GM12873 (cell line): ENCODE results near the gene FUT8.

ENCODE experiments used
- CTCF ChIP-seq: IDR thresholded peaks from 2 replicates; pipeline ENCODE4 v1.5.1; 2012; ENCODE audit warnings: low read depth, mild to moderate bottlenecking, moderate library complexity, low read length, control low read depth; ENCODE audit not compliant: insufficient read depth; ENCODE audit errors: missing control alignments

FUT8 gene

DNA sequence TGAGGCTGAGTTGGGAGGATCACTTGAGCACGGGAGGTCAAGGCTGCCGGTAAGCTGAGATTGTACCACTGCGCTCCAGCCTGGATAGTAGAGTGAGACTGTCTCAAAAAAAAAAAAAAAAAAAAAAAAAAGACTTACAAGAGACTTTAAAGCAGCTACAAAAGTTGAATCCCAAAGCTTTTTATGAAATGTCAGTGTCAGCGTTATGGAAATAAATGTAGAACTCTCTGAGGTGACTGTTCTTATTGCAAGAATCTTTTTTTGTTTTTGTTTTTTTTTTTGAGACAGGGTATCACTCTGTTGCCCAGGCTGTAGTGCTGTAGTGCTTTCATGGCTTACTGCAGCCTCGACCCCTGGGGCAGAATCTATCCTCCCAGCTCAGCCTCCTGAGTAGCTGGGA is 17.2 kb downstream of the FUT8 start:
- no peak for TF ChIP-seq CTCF

DNA sequence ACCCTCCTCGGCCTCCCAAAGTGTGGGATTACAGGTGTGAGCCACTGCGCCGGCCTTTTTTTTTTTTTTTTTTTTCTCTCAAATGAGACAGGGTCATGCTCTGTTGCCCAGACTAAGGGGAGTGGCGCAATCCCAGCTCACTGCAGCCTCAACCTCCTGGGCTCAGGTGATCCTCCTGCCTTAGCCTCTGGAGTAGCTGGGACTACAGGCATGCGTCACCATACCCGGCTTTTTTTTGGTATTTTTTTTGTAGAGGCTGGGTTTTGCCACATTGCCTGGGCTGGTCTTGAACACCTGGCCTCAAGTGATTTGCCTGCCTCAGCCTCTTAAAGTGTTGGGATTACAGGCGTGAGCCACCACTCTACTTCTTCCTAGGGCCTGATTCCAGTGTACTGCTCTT is 18.7 kb downstream of the FUT8 start:
- TF ChIP-seq CTCF = no peak

GRCh38 chr14:65431951-65432350 is 19.4 kb downstream of the FUT8 start:
- no peak for TF ChIP-seq CTCF

DNA sequence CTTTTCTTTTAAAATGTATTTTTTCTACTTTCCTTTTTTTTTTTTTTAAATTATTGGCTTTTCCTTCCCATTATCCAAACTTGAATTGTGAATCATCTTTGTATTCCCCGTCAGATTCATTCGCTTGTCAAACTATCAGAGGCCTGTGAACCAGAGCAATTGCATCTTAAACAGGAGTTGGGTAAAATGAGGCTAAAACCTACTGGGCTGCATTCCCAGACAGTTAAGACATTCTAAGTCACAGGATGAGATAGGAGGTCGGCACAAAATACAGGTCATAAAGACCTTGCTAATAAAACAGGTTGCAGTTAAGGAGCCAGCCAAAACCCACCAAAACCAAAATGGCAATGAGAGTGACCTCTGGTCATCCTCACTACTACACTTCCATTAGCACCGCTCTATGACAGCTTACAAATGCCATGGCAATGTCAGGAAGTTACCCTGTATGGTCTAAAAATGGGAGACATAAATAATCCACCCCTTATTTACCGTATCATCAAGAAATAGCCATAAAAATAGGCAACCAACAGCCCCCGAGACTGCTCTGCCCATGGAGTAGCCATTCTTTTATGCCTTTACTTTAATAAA is 19.9 kb downstream of the FUT8 start:
- no peak for TF ChIP-seq CTCF

GRCh38 chr14:65433157-65433556 is 20.6 kb downstream of the FUT8 start:
- TF ChIP-seq CTCF = no peak

- no peak for TF ChIP-seq CTCF
These were observed 21.1 kb downstream of the FUT8 start for GRCh38 chr14:65433646-65434045.

DNA sequence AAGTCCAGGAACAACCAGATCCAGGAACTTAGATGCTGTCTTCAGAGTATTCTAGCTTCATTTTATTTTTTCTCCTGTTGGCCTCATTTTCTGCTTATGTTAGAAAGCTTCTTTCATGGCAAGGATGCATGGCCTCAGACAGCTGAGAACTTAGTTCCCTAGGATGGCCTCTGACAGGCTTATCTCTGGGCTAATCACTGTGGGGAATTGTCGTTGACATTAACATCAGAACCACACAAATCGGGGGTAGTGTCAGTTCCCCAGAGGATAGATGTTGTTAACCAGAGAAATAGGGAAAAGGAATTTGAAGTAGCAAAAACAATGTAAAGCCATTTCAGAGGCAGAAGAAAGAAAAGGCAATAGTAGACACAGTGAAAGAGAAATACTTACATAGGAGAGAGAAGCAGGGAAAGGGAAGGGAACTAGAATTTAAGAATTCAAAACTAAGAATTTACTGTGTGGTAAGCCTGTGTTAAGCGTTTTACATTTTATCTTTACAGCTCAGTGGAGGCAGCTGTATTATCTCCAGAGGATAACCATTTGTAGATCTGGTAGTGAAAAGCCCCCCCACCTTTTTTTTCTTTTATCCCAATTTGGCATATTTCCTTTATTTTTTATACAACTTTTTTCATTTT is 21.8 kb downstream of the FUT8 start:
- no peak for TF ChIP-seq CTCF
